Right renal cortex interstitium (tissue), 3 donors: Measurements from ENCODE around the gene MICALL2. TPM values are rescaled to one million over a fixed set of nuclear protein-coding genes. Genes with fewer than 3 reads are reported as not detected.

ENCODE experiments used
- polyA plus RNA-seq, 3 donors: library from polyadenylated mRNA; unstranded; fragments of 120-200 nt; gene quantifications; one replicate each; pipeline ENCODE4 v1.2.1, GENCODE V29; 2013; ENCODE audit not compliant: insufficient read length in 3 of 3

Gene MICALL2
- polyA plus RNA-seq, 3 donors = 5.4 to 6.6 (median 5.8) TPM

Other genes starting within 250 kb of the MICALL2 start
- 1 to 10 TPM; 6.4 to 6.5 (median 6.5) TPM for gene UNCX, start 226.6 kb downstream of the MICALL2 start, polyA plus RNA-seq
- 10 to 100 TPM; 53.1 to 56.4 (median 54.7) TPM for gene INTS1, start 44.9 kb upstream of the MICALL2 start, polyA plus RNA-seq
- gene MAFK, start 71.2 kb upstream of the MICALL2 start, polyA plus RNA-seq = 1 to 10 TPM; 6.0 to 7.2 (median 6.4) TPM
- 1 to 10 TPM; 3.6 to 5.6 (median 4.7) TPM for gene TMEM184A, start 96.7 kb upstream of the MICALL2 start, polyA plus RNA-seq
- gene PSMG3, start 110.6 kb upstream of the MICALL2 start, polyA plus RNA-seq = 10 to 100 TPM; 33.3 to 37.6 (median 37.2) TPM
- 10 to 100 TPM; 10.6 to 12.3 (median 11.8) TPM for gene ELFN1, start 210.8 kb upstream of the MICALL2 start, polyA plus RNA-seq